Measurements from ENCODE around the gene EPHA10. TPM values are rescaled to one million over a fixed set of nuclear protein-coding genes. Genes with fewer than 3 reads are reported as not detected.

EPHA10 gene
- polyA plus RNA-seq, 4 donors: 1.9 to 5.4 (median 3.5) TPM

DNA sequence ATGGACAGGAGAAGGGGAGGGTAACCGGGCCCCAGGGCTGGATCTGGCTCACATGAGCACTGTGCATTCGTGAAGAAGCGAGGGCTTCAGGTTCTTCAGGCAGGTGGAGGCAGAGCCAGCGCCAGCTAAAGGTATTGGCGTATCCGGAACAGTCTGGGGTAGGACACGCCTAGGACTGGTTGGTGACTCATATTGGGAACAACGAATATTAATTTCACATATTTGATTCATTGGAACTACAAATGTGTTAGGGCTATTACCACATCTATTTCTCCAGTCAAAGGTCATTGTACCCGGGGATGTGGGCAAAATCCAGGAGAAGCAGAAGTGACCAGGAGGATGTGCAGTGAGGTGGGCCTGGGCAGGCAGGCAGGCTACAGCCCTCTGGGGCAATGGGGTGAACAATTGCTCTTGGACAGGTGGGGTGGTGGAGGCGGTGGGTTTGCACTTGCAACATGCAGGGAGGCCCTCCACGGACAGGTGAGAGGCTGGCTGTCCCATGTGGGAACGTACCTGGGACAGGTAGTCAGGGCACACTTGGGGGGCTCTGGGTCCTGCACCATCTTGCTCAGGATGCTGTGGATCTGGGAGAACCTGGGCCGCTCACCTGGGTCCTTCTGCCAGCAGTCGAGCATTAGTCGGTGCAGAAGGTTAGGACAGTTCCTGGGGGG, 45.9 kb downstream of the EPHA10 start:
- WGBS, 3 donors: 85 to 88% (median 85%) methylated on average over 15 of the region's 15 CpGs
- no peak overlapping the region for H3K27ac ChIP-seq (ENCODE audit: low read depth in 1 of 3, low read length in 2 of 3)
- no peak overlapping the region for H3K4me3 ChIP-seq (ENCODE audit: low read depth in 1 of 3, low read length in 3 of 3)
- DNase-seq (peak in 1 of 2 donors; percentile 9), FAIRE-seq (no peak)
- no peaks in the 10 kb centered on the region for H3K36me3 ChIP-seq (ENCODE audit: control insufficient read depth in 3 of 3, insufficient read depth in 2 of 3, low read depth in 1 of 3, low read length in 3 of 3)
- no peaks in the 10 kb centered on the region for H3K4me1 ChIP-seq (ENCODE audit: control insufficient read depth in 3 of 3, insufficient read depth in 2 of 3, low read depth in 1 of 3, low read length in 2 of 3)
- no peaks in the 10 kb centered on the region for H3K9me3 ChIP-seq (ENCODE audit: control insufficient read depth in 2 of 2, insufficient read depth in 1 of 2, low read depth in 1 of 2, low read length in 1 of 2)
- no peaks in the 10 kb centered on the region for H3K27me3 ChIP-seq (ENCODE audit: control insufficient read depth in 3 of 3, insufficient read depth in 3 of 3, low read length in 3 of 3)

DNA sequence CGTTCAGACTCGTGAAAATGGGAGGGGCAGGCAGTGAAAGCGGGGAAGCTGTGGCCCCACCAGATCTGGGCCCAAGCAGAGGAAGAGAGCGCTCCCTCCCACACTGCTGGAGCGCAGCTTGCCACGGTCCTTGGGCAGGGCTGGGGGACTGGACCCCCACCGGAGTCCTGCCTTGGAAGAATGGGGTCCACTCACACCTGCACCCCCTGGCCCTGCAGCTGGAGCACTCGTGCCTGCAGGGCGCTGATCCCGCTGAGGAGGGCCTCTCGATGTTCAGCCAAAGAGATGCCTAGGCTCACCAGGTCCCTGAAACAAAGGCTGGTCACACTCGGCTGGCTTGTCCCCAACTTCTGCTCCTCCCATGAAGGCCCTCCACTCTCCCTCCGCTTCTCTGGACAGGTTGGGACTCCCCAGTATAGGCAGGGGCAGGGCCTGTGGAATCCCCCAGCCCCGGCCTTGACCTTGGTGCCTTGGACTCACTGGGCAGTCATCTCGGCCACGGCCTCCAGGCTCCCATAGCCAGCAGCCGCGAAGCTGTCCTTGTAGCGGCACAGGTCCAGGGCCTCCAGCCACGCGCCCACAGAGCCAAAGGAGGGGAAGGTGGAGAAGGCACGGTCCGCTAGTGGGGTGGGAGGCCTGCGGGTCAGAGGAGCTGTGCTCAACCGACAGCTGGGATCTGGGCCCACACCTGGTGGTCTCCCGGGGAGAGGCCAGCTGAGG, 46.6 kb downstream of the EPHA10 start:
- DNase-seq (no peak), FAIRE-seq (no peak)
- Histone ChIP-seq H3K9me3 (ENCODE audit: control insufficient read depth in 2 of 2, insufficient read depth in 1 of 2, low read depth in 1 of 2, low read length in 1 of 2) (no peaks in the 10 kb centered on the region), H3K4me3 (ENCODE audit: low read depth in 1 of 3, low read length in 3 of 3) (no peak overlapping the region), H3K36me3 (ENCODE audit: control insufficient read depth in 3 of 3, insufficient read depth in 2 of 3, low read depth in 1 of 3, low read length in 3 of 3) (no peaks in the 10 kb centered on the region), H3K27ac (ENCODE audit: low read depth in 1 of 3, low read length in 2 of 3) (no peak overlapping the region), H3K27me3 (ENCODE audit: control insufficient read depth in 3 of 3, insufficient read depth in 3 of 3, low read length in 3 of 3) (no peaks in the 10 kb centered on the region), H3K4me1 (ENCODE audit: control insufficient read depth in 3 of 3, insufficient read depth in 2 of 3, low read depth in 1 of 3, low read length in 2 of 3) (no peaks in the 10 kb centered on the region)
- WGBS, 3 donors: 89 to 90% (median 90%) methylated on average over 26 of the region's 26 CpGs

DNA sequence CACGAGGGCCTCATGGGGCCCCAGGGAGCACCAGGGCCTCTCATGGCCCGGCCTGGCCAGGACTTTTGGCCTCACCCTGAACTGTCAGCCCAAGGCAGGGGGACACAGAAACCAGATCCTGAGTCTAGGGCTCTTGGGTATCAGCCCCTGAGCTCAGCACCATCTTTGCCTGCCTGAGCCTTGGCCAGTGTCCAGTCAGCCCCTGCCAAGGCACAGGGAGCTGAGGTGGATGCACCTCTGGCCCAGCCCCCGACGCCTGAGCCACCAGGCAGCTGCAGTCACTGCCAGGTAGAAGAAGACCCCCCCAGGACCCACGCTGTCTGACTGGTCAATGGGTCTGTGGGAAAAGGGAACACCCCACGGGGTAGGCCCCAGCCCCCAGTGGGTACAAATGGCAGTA, 47.3 kb downstream of the EPHA10 start:
- Histone ChIP-seq H3K4me3 (ENCODE audit: low read depth in 1 of 3, low read length in 3 of 3) (no peak overlapping the region), H3K27ac (ENCODE audit: low read depth in 1 of 3, low read length in 2 of 3) (no peak overlapping the region), H3K9me3 (ENCODE audit: control insufficient read depth in 2 of 2, insufficient read depth in 1 of 2, low read depth in 1 of 2, low read length in 1 of 2) (no peaks in the 10 kb centered on the region), H3K27me3 (ENCODE audit: control insufficient read depth in 3 of 3, insufficient read depth in 3 of 3, low read length in 3 of 3) (no peaks in the 10 kb centered on the region), H3K36me3 (ENCODE audit: control insufficient read depth in 3 of 3, insufficient read depth in 2 of 3, low read depth in 1 of 3, low read length in 3 of 3) (no peaks in the 10 kb centered on the region), H3K4me1 (ENCODE audit: control insufficient read depth in 3 of 3, insufficient read depth in 2 of 3, low read depth in 1 of 3, low read length in 2 of 3) (no peaks in the 10 kb centered on the region)
- DNase-seq (no peak), FAIRE-seq (no peak)
- 80 to 88% (median 81%) methylated on average over 6 of the region's 6 CpGs for WGBS, 3 donors

- H3K9me3 ChIP-seq (ENCODE audit: control insufficient read depth in 2 of 2, insufficient read depth in 1 of 2, low read depth in 1 of 2, low read length in 1 of 2): no peaks in the 10 kb centered on the region
- no peaks in the 10 kb centered on the region for H3K27me3 ChIP-seq (ENCODE audit: control insufficient read depth in 3 of 3, insufficient read depth in 3 of 3, low read length in 3 of 3)
- no peaks in the 10 kb centered on the region for H3K36me3 ChIP-seq (ENCODE audit: control insufficient read depth in 3 of 3, insufficient read depth in 2 of 3, low read depth in 1 of 3, low read length in 3 of 3)
- H3K4me3 ChIP-seq (ENCODE audit: low read depth in 1 of 3, low read length in 3 of 3): no peak overlapping the region
- FAIRE-seq: no peak
- H3K4me1 ChIP-seq (ENCODE audit: control insufficient read depth in 3 of 3, insufficient read depth in 2 of 3, low read depth in 1 of 3, low read length in 2 of 3): no peaks in the 10 kb centered on the region
- WGBS, 3 donors: 74 to 83% (median 81%) methylated on average over 4 of the region's 4 CpGs
- no peak for DNase-seq
- H3K27ac ChIP-seq (ENCODE audit: low read depth in 1 of 3, low read length in 2 of 3): no peak overlapping the region
Measured at GRCh38 chr1:37716321-37716720, 48.6 kb downstream of the EPHA10 start.

- no peaks in the 10 kb centered on the region for H3K9me3 ChIP-seq (ENCODE audit: control insufficient read depth in 2 of 2, insufficient read depth in 1 of 2, low read depth in 1 of 2, low read length in 1 of 2)
- FAIRE-seq (no peak), DNase-seq (no peak)
- no peak overlapping the region for H3K27ac ChIP-seq (ENCODE audit: low read depth in 1 of 3, low read length in 2 of 3)
- peaks cover 0 to 2% (median 0%) of the 10 kb centered on the region in 3 donors for H3K36me3 ChIP-seq (ENCODE audit: control insufficient read depth in 3 of 3, insufficient read depth in 2 of 3, low read depth in 1 of 3, low read length in 3 of 3)
- H3K27me3 ChIP-seq (ENCODE audit: control insufficient read depth in 3 of 3, insufficient read depth in 3 of 3, low read length in 3 of 3): no peaks in the 10 kb centered on the region
- H3K4me3 ChIP-seq (ENCODE audit: low read depth in 1 of 3, low read length in 3 of 3): no peak overlapping the region
- H3K4me1 ChIP-seq (ENCODE audit: control insufficient read depth in 3 of 3, insufficient read depth in 2 of 3, low read depth in 1 of 3, low read length in 2 of 3): no peaks in the 10 kb centered on the region
- WGBS, 3 donors: 85 to 95% (median 90%) methylated on average over 4 of the region's 4 CpGs
Measured at GRCh38 chr1:37714689-37715088, 50.2 kb downstream of the EPHA10 start.

GRCh38 chr1:37714226-37714625, 50.7 kb downstream of the EPHA10 start:
- Histone ChIP-seq H3K36me3 (ENCODE audit: control insufficient read depth in 3 of 3, insufficient read depth in 2 of 3, low read depth in 1 of 3, low read length in 3 of 3) (peaks cover 0 to 3% (median 0%) of the 10 kb centered on the region in 3 donors), H3K4me3 (ENCODE audit: low read depth in 1 of 3, low read length in 3 of 3) (no peak overlapping the region), H3K9me3 (ENCODE audit: control insufficient read depth in 2 of 2, insufficient read depth in 1 of 2, low read depth in 1 of 2, low read length in 1 of 2) (no peaks in the 10 kb centered on the region), H3K27ac (ENCODE audit: low read depth in 1 of 3, low read length in 2 of 3) (no peak overlapping the region), H3K27me3 (ENCODE audit: control insufficient read depth in 3 of 3, insufficient read depth in 3 of 3, low read length in 3 of 3) (no peaks in the 10 kb centered on the region), H3K4me1 (ENCODE audit: control insufficient read depth in 3 of 3, insufficient read depth in 2 of 3, low read depth in 1 of 3, low read length in 2 of 3) (no peaks in the 10 kb centered on the region)
- no peak for DNase-seq
- FAIRE-seq: no peak
- 87 to 94% (median 90%) methylated on average over 8 of the region's 8 CpGs for WGBS, 3 donors

DNA sequence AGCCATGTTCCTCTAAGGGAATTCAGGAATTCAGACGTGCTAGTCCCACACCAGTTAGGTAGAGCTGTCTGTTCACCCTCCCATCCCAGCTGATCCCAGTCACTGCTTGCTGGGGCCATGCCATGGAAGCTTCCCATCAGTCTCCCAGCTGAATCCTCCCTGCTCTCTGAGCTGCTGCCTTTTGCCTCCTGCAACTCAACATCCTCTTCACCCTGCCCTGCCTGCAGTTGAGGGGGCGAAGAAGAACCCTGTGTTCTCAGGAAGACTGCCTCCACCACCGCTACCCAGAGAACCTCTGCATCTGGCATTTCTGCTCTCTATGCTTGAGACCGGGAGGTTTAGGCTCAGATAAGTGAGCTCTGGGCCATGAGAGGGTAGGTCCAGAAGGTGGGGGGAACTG, 56.4 kb downstream of the EPHA10 start:
- 89 to 90% (median 90%) methylated on average over 4 of the region's 4 CpGs for WGBS, 3 donors
- Histone ChIP-seq H3K27me3 (ENCODE audit: control insufficient read depth in 3 of 3, insufficient read depth in 3 of 3, low read length in 3 of 3) (no peaks in the 10 kb centered on the region), H3K36me3 (ENCODE audit: control insufficient read depth in 3 of 3, insufficient read depth in 2 of 3, low read depth in 1 of 3, low read length in 3 of 3) (peaks cover 0 to 24% (median 2%) of the 10 kb centered on the region in 3 donors), H3K27ac (ENCODE audit: low read depth in 1 of 3, low read length in 2 of 3) (no peak overlapping the region), H3K9me3 (ENCODE audit: control insufficient read depth in 2 of 2, insufficient read depth in 1 of 2, low read depth in 1 of 2, low read length in 1 of 2) (no peaks in the 10 kb centered on the region), H3K4me1 (ENCODE audit: control insufficient read depth in 3 of 3, insufficient read depth in 2 of 3, low read depth in 1 of 3, low read length in 2 of 3) (no peaks in the 10 kb centered on the region), H3K4me3 (ENCODE audit: low read depth in 1 of 3, low read length in 3 of 3) (no peak overlapping the region)
- no peak for DNase-seq
- no peak for FAIRE-seq

DNA sequence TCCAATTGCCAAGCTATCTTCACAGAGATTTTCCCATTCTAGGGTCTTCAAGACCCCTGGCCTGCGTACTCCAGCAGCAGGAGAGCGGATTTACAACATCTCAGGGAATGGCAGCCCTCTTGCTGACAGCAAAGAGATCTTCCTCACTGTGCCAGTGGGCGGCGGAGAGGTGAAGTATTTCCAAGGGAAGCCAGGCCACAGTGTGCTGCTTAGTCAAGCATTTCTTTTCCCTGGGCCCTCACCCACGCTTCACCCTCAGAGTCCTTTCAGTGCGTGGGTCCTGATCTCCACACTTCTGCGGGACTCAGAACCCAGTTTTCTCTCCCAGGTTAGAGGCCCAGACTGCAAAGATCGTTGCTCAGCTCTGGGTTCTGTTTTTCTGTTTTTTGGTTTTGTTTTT, 59.5 kb downstream of the EPHA10 start:
- 86 to 95% (median 94%) methylated on average over 8 of the region's 8 CpGs for WGBS, 3 donors
- FAIRE-seq (no peak), DNase-seq (no peak)
- Histone ChIP-seq H3K4me3 (ENCODE audit: low read depth in 1 of 3, low read length in 3 of 3) (no peak overlapping the region), H3K27me3 (ENCODE audit: control insufficient read depth in 3 of 3, insufficient read depth in 3 of 3, low read length in 3 of 3) (no peaks in the 10 kb centered on the region), H3K36me3 (ENCODE audit: control insufficient read depth in 3 of 3, insufficient read depth in 2 of 3, low read depth in 1 of 3, low read length in 3 of 3) (peaks cover 0 to 33% (median 2%) of the 10 kb centered on the region in 3 donors), H3K4me1 (ENCODE audit: control insufficient read depth in 3 of 3, insufficient read depth in 2 of 3, low read depth in 1 of 3, low read length in 2 of 3) (no peaks in the 10 kb centered on the region), H3K9me3 (ENCODE audit: control insufficient read depth in 2 of 2, insufficient read depth in 1 of 2, low read depth in 1 of 2, low read length in 1 of 2) (no peaks in the 10 kb centered on the region), H3K27ac (ENCODE audit: low read depth in 1 of 3, low read length in 2 of 3) (peak overlapping the region in 1 of 3 donors; percentile 33)
